ENCODE results near the gene LIPG.

DNA sequence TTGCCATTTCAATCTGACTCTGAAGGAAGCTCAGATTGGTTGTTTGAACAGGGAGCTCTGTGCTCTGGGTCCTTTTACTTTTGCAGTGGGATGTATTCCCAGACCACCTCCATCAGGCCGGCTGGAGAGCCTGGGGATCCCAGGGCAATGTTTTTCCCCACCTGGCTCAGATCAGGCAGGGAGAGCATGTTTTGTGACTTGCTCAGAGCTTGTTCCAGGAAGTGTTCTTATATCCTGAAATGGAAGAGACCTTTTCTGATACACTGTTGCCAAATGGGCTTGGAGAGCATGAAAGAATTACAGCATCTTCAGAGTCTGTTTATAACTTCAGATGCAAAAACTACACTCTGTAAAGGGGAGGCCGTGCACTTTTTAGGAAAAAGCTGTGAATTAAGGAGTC, 56.0 kb downstream of the LIPG start:
- TF ChIP-seq, protein P1, sequence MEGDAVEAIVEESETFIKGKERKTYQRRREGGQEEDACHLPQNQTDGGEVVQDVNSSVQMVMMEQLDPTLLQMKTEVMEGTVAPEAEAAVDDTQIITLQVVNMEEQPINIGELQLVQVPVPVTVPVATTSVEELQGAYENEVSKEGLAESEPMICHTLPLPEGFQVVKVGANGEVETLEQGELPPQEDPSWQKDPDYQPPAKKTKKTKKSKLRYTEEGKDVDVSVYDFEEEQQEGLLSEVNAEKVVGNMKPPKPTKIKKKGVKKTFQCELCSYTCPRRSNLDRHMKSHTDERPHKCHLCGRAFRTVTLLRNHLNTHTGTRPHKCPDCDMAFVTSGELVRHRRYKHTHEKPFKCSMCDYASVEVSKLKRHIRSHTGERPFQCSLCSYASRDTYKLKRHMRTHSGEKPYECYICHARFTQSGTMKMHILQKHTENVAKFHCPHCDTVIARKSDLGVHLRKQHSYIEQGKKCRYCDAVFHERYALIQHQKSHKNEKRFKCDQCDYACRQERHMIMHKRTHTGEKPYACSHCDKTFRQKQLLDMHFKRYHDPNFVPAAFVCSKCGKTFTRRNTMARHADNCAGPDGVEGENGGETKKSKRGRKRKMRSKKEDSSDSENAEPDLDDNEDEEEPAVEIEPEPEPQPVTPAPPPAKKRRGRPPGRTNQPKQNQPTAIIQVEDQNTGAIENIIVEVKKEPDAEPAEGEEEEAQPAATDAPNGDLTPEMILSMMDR (IDR thresholded peaks at IDR 0.05 in 8 of 11, conservative IDR thresholded peaks at IDR 0.05 in 3 of 11) = no peak
- no peak for TF ChIP-seq POLR2A (IDR thresholded peaks at IDR 0.05)
